Measurements from ENCODE around the gene PHF19. TPM values are rescaled to one million over a fixed set of nuclear protein-coding genes. Genes with fewer than 3 reads are reported as not detected.

Gene PHF19
- total RNA-seq, 1 experiment from 2014 or later: 73.4 TPM

- DNase-seq (ENCODE audit: low read depth): no peak
These were observed 3.5 kb downstream of the PHF19 start for GRCh38 chr9:120873512-120873911.

- DNase-seq (ENCODE audit: low read depth): no peak
These were observed 4.0 kb downstream of the PHF19 start for GRCh38 chr9:120872791-120873502.

- no peak for DNase-seq (ENCODE audit: low read depth)
These were observed 6.8 kb downstream of the PHF19 start for GRCh38 chr9:120870206-120870605.

GRCh38 chr9:120869726-120870125, 7.3 kb downstream of the PHF19 start:
- DNase-seq (ENCODE audit: low read depth): no peak

- DNase-seq (ENCODE audit: low read depth): no peak
These were observed 7.7 kb downstream of the PHF19 start for GRCh38 chr9:120869360-120869687.

GRCh38 chr9:120868676-120869359, 8.2 kb downstream of the PHF19 start:
- peak; percentile 93 for DNase-seq (ENCODE audit: low read depth)

- no peak for DNase-seq (ENCODE audit: low read depth)
These were observed 8.7 kb downstream of the PHF19 start for GRCh38 chr9:120868339-120868675.

- no peak for DNase-seq (ENCODE audit: low read depth)
These were observed 9.2 kb downstream of the PHF19 start for GRCh38 chr9:120867676-120868338.

GRCh38 chr9:120866651-120867050, 10.3 kb downstream of the PHF19 start:
- DNase-seq (ENCODE audit: low read depth): no peak

- no peak for DNase-seq (ENCODE audit: low read depth)
These were observed 11.2 kb downstream of the PHF19 start for GRCh38 chr9:120865809-120866208.

GRCh38 chr9:120865176-120865575, 11.8 kb downstream of the PHF19 start:
- DNase-seq (ENCODE audit: low read depth): no peak

- no peak for DNase-seq (ENCODE audit: low read depth)
These were observed 12.3 kb downstream of the PHF19 start for GRCh38 chr9:120864719-120865118.

GRCh38 chr9:120863833-120864232, 13.2 kb downstream of the PHF19 start:
- DNase-seq (ENCODE audit: low read depth): no peak

- no peak for DNase-seq (ENCODE audit: low read depth)
These were observed 14.5 kb downstream of the PHF19 start for GRCh38 chr9:120862452-120862851.

GRCh38 chr9:120861935-120862334, 15.1 kb downstream of the PHF19 start:
- no peak for DNase-seq (ENCODE audit: low read depth)

GRCh38 chr9:120860083-120860482, 16.9 kb downstream of the PHF19 start:
- no peak for DNase-seq (ENCODE audit: low read depth)

- no peak for DNase-seq (ENCODE audit: low read depth)
These were observed 17.6 kb downstream of the PHF19 start for GRCh38 chr9:120859361-120859760.

- no peak for DNase-seq (ENCODE audit: low read depth)
These were observed 19.1 kb downstream of the PHF19 start for GRCh38 chr9:120857902-120858301.

GRCh38 chr9:120857481-120857880, 19.5 kb downstream of the PHF19 start:
- DNase-seq (ENCODE audit: low read depth): no peak

GRCh38 chr9:120856700-120857099, 20.3 kb downstream of the PHF19 start:
- no peak for DNase-seq (ENCODE audit: low read depth)

GRCh38 chr9:120855827-120856670, 20.9 kb downstream of the PHF19 start:
- DNase-seq (ENCODE audit: low read depth): no peak

- no peak for DNase-seq (ENCODE audit: low read depth)
These were observed 22.2 kb downstream of the PHF19 start for GRCh38 chr9:120854596-120855327.

Data from RPMI7951 (cell line).